Measurements from ENCODE around the gene ACSL6.
"Not testable (repeated sequence)": the region's sequence is repeated elsewhere in the genome, so short reads cannot be mapped to it uniquely, and the experiment has no call there.

Gene ACSL6

DNA sequence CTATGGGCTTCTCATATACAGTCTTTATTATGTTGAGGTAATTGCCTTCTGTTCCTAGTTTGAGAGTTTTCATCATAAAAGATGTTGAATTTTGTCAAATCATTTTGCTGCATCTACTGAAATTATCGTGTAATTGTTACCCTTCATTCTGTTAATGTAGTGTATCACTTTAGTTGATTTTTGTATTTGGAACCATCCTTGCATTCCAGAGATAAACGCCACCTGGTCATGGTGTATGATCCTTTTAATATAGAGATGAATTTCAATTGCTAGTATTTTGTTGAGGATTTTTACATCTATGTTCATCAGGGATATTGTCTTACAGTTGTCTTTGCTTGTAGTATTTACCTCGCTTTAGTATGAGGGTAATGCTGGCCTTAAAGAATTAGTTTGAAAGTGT, 85.3 kb downstream of the ACSL6 start:
- DNase-seq = no peak

DNA sequence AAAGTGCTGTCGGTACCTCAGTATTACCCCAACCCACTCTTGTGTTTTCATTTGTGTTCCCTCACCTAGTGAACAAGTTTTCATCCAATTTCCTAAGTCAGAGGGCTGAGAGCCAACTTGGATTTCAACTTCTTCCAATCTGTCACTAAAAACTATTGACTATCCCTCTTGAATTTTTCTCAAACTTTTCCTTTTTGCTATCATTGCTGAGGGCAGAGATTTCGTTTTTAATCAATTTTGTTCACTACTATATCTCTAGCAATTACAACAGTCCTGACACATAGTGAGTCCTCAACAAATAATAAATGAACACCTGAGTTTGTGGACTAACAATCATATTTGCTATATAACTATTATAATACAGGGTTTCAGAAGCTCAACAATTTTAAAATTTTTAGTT, 95.0 kb downstream of the ACSL6 start:
- DNase-seq = no peak

DNA sequence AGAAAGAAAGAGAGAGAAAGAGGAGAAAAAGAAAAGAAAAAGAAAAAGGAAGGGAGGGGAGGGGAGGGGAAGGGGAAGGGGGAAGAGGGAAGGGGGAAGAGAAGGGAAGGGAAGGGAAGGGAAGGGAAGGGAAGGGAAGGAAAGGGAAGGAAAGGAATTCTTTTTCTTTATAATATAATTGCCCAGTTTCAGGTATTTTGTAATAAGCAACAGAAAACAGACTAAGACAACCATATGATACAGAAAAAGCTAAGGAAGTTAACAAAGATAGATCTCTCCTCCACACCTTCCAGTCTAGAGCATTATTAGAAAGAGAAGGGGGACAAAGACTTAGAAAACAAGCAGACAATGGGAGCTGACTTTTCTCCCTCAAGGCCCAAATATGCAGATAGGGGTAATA, 97.0 kb downstream of the ACSL6 start:
- DNase-seq = no peak

DNA sequence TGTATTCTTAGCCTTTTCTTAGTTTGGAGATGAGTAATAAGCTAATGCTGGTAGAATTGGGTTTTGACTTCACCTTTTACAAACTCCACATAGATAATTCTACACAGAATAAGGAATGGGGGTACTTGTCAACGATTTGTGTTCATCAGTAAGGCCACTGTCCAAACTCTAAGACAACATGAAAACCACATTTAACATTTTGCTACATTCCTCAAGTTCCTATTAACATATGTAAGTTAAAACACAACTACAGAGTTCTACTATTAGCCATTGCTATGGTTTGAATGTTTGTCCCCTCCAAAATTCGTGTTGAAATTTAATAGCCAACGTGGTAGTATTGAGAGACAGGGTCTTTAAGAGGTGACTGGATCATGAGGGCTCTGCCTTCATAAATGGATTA, 97.9 kb downstream of the ACSL6 start:
- DNase-seq = no peak

DNA sequence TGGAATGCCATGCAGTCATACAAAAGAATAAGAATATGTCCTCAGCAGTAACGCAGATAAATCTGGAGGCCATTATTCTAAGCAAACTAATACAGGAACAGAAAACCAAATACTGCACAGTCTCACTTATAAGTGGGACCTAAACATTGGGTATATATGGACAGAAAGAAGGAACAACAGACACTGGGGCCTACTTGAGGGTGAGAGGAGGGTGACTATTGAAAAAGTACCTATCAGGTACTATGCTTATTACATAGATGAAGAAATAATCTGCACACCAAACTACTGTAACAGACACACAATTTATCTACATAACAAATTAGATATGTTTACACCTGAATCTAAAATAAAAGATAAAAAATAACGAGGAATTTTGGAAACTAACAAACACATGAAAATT, 104.8 kb downstream of the ACSL6 start:
- DNase-seq = no peak

DNA sequence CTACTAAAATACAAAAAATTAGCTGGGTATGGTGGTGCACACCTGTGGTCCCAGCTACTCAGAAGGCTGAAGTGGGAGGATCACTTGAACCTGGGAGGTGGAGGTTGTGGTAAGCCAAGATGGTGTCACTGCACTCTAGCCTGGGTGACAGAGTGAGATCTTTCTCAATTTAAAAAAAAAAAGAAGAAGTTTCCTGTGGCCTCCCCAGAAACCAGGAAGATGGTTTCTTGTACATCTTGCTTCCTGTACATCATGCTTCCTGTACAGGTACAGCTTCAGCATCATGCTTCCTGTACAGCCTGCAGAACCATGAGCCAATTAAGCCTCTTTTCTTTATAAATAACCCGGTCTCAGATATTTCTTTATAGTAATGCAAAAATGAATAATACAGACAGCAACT, 109.2 kb downstream of the ACSL6 start:
- DNase-seq = not testable (repeated sequence)
